ENCODE data around the gene IMP4. TPM values are rescaled to one million over a fixed set of nuclear protein-coding genes. Genes with fewer than 3 reads are reported as not detected.

Gene IMP4
- total RNA-seq, 3 donors from 2014 or later, result 94.7 to 114 (median 113) TPM

DNA sequence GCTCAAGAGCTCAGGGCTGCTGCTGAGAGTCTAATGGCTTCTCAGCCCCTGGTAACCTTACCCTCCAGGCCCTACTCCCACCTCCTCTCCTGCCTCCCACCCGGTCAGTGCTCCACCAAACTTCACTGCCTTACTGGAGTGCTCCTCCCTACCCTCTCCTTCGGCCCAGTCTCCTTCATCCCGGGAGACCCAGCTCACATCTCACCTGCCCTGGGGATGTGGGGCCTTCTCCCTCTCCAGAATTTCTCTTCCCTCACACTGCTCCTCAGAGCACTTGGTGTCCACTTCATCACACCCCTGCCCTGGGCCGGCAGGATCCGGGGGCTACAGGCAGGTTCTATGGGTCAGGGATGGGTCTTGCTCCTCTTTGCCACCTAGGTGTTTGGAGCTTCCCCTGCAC lies 34.8 kb downstream of the IMP4 start:
- TF ChIP-seq CTCF (IDR thresholded peaks at IDR 0.05) (no peak), POLR2A (IDR thresholded peaks at IDR 0.05) (no peak), POLR2AphosphoS5 (IDR thresholded peaks at IDR 0.05) (no peak)
- Histone ChIP-seq H3K9me3 (no peaks in the 10 kb centered on the region), H3K27me3 (no peaks in the 10 kb centered on the region), H3K4me3 (no peak overlapping the region), H3K4me1 (peaks cover 0 to 7% of the 10 kb centered on the region in 2 donors), H3K27ac (no peak overlapping the region), H3K36me3 (no peaks in the 10 kb centered on the region)
- intact Hi-C loops (cut with DNase I; ENCODE audit: low total_unique reads), result no loop called here
- no peak for DNase-seq (ENCODE audit: low spot score in 2 of 2)

- intact Hi-C loops (cut with DNase I; ENCODE audit: low total_unique reads), result no loop called here
- H3K4me1 ChIP-seq, result peaks cover 0 to 3% of the 10 kb centered on the region in 2 donors
- no peaks in the 10 kb centered on the region for H3K36me3 ChIP-seq
Observed at GRCh38 chr2:130378206-130378897, 35.7 kb downstream of the IMP4 start.

GRCh38 chr2:130378898-130379214 lies 36.2 kb downstream of the IMP4 start:
- Histone ChIP-seq H3K36me3 (no peaks in the 10 kb centered on the region), H3K4me3 (no peak overlapping the region), H3K9me3 (no peaks in the 10 kb centered on the region), H3K27me3 (no peaks in the 10 kb centered on the region), H3K27ac (no peak overlapping the region), H3K4me1 (no peaks in the 10 kb centered on the region)
- no peak for DNase-seq (ENCODE audit: low spot score in 2 of 2)
- no peak for TF ChIP-seq POLR2A (IDR thresholded peaks at IDR 0.05)
- TF ChIP-seq POLR2AphosphoS5 (IDR thresholded peaks at IDR 0.05), result no peak
- intact Hi-C loops (cut with DNase I; ENCODE audit: low total_unique reads), result no loop called here

More at GRCh38 chr2:130378206-130378897, 35.7 kb downstream of the IMP4 start:
- Histone ChIP-seq H3K4me3 (no peak overlapping the region), H3K27me3 (no peaks in the 10 kb centered on the region), H3K9me3 (no peaks in the 10 kb centered on the region), H3K27ac (no peak overlapping the region)
- no peak for TF ChIP-seq POLR2AphosphoS5 (IDR thresholded peaks at IDR 0.05)
- DNase-seq (ENCODE audit: low spot score in 2 of 2), result no peak

GRCh38 chr2:130380096-130380934 lies 37.6 kb downstream of the IMP4 start:
- DNase-seq (ENCODE audit: low spot score in 2 of 2), result no peak
- no peaks in the 10 kb centered on the region for H3K9me3 ChIP-seq
- H3K36me3 ChIP-seq, result no peaks in the 10 kb centered on the region
- TF ChIP-seq POLR2A (IDR thresholded peaks at IDR 0.05) (no peak), POLR2AphosphoS5 (IDR thresholded peaks at IDR 0.05) (no peak), CTCF (IDR thresholded peaks at IDR 0.05) (no peak)
- intact Hi-C loops (cut with DNase I; ENCODE audit: low total_unique reads), result no loop called here
- H3K27ac ChIP-seq, result no peak overlapping the region
- H3K27me3 ChIP-seq, result no peaks in the 10 kb centered on the region
- no peak overlapping the region for H3K4me3 ChIP-seq
- no peaks in the 10 kb centered on the region for H3K4me1 ChIP-seq

GRCh38 chr2:130381145-130381544 lies 38.4 kb downstream of the IMP4 start:
- no peak for DNase-seq (ENCODE audit: low spot score in 2 of 2)
- no peaks in the 10 kb centered on the region for H3K4me1 ChIP-seq
- no peaks in the 10 kb centered on the region for H3K36me3 ChIP-seq
- intact Hi-C loops (cut with DNase I; ENCODE audit: low total_unique reads), result no loop called here
- no peak for TF ChIP-seq POLR2A (IDR thresholded peaks at IDR 0.05)
- no peak for TF ChIP-seq POLR2AphosphoS5 (IDR thresholded peaks at IDR 0.05)
- TF ChIP-seq CTCF (IDR thresholded peaks at IDR 0.05), result no peak
- no peaks in the 10 kb centered on the region for H3K9me3 ChIP-seq
- H3K27me3 ChIP-seq, result no peaks in the 10 kb centered on the region
- no peak overlapping the region for H3K27ac ChIP-seq
- H3K4me3 ChIP-seq, result no peak overlapping the region

- intact Hi-C loops (cut with DNase I; ENCODE audit: low total_unique reads), result no loop called here
- Histone ChIP-seq H3K4me1 (no peaks in the 10 kb centered on the region), H3K27me3 (no peaks in the 10 kb centered on the region), H3K9me3 (no peaks in the 10 kb centered on the region), H3K36me3 (no peaks in the 10 kb centered on the region), H3K27ac (no peak overlapping the region), H3K4me3 (no peak overlapping the region)
- DNase-seq (ENCODE audit: low spot score in 2 of 2), result no peak
- TF ChIP-seq POLR2A (IDR thresholded peaks at IDR 0.05), result no peak
- no peak for TF ChIP-seq POLR2AphosphoS5 (IDR thresholded peaks at IDR 0.05)
- no peak for TF ChIP-seq CTCF (IDR thresholded peaks at IDR 0.05)
Observed at GRCh38 chr2:130381619-130382018, 38.9 kb downstream of the IMP4 start.

All from breast epithelium (tissue), 4 donors.